DMS79 treated with DMSO at 0.1 percent for 48 hours (cell line): ENCODE data around the gene ZRSR2.
"Not testable (repeated sequence)": the region's sequence is repeated elsewhere in the genome, so short reads cannot be mapped to it uniquely, and the experiment has no call there.

Source experiments
- DNase-seq: peaks from one replicate; lab custom pipeline; 2025; lab: John Stamatoyannopoulos, UW

Gene ZRSR2

GRCh38 chrX:15797707-15798106 is 7.4 kb downstream of the ZRSR2 start:
- no peak for DNase-seq

DNA sequence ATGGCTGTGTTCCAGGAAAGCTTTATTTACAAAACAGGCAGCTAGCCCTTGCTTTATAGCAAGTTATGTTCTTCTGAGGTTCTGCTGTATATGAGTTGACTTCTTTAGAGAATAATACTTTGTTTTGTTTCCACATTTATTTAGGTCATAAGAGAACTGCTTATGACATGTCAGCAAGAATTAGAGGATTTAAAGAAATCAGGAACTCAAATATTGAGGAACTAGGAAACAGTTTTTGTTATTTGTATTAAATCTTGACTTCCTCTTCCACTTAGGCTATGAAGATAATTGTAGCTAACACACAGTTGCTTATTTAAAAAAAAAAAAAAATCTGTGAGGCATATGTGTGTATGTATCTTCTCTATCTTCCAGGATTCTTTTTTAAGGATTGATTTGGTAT is 14.3 kb downstream of the ZRSR2 start:
- DNase-seq = no peak

- no peak for DNase-seq
Measured at GRCh38 chrX:15808254-15808653, 18.0 kb downstream of the ZRSR2 start.

- no peak for DNase-seq
Measured at GRCh38 chrX:15812192-15812938, 22.1 kb downstream of the ZRSR2 start.

DNA sequence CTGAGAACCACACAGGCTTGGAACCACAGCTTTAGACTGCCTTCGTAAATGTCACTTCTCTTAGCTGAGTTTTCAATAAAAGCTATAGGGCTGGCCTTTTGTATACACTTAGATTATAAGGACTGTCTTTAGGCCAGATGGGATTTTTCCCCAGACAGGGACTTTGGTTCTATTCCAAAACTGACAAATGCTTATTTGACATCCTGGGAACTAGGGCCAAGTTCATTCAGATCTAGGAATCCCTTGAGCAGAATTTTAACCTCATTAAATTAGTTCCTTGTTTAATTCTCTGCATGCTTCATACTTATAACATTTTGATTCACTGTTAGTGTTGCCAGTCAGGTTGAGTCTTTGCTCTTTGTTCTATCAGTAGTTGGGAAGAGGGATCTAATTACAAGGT is 23.1 kb downstream of the ZRSR2 start:
- no peak for DNase-seq

- DNase-seq = no peak
Measured at GRCh38 chrX:15814771-15815365, 24.6 kb downstream of the ZRSR2 start.

- no peak for DNase-seq
Measured at GRCh38 chrX:15815779-15816437, 25.6 kb downstream of the ZRSR2 start.

GRCh38 chrX:15816438-15816809 is 26.1 kb downstream of the ZRSR2 start:
- DNase-seq = no peak

GRCh38 chrX:15816886-15817285 is 26.6 kb downstream of the ZRSR2 start:
- DNase-seq = no peak

GRCh38 chrX:15820106-15821073 is 30.1 kb downstream of the ZRSR2 start:
- no peak for DNase-seq

DNA sequence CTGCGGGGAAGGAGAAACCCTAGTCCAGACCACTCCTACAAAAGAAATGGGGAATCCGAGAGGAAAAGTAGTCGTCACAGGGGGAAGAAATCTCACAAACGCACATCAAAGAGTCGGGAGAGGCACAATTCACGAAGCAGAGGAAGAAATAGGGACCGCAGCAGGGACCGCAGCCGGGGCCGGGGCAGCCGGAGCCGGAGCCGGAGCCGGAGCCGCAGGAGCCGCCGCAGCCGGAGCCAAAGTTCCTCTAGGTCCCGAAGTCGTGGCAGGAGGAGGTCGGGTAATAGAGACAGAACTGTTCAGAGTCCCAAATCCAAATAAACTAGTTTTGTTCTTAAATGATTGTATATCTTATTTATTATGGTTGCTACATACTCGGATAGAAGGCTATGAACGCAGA is 32.6 kb downstream of the ZRSR2 start:
- no peak for DNase-seq

DNA sequence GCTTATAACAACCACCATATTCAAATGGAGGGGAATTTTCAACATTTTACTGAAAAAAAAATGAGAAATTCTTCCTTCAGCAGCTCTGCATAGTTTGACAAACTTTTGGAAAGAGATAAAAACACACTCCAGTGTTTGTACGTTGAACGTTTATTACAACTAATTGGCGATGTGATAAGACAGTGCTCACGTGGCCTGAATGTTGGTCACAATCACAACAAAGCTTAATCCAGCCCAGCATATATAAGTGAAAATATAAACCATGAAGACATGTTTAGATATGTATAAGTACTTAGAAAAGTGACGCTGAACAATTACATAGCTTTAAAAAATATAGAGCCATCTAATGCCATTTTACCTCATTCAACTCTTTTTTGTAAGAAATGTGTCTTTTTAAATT is 35.7 kb downstream of the ZRSR2 start:
- DNase-seq = no peak

DNA sequence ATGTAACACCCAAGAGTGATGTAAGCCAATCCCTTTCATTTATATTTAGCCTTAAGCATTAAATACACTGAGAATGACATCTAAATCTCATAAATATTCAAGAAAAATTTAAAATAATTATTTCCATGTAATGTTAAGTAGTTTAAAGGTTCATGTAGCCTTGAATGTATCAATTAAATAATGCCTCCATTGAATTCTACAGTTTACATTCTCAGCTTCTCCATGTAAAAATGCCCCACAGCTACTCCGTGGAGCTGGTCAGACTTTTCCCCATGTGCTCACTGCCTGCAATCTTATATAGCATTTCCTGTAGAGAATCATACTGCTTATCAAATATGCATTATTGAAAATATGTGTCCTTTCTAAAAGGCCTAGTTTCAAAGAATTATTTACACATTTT is 38.9 kb downstream of the ZRSR2 start:
- no peak for DNase-seq

- DNase-seq = not testable (repeated sequence)
Measured at GRCh38 chrX:15831347-15831746, 41.1 kb downstream of the ZRSR2 start.

GRCh38 chrX:15834053-15834452 is 43.8 kb downstream of the ZRSR2 start:
- DNase-seq = no peak

GRCh38 chrX:15834827-15835595 is 44.7 kb downstream of the ZRSR2 start:
- DNase-seq = no peak

DNA sequence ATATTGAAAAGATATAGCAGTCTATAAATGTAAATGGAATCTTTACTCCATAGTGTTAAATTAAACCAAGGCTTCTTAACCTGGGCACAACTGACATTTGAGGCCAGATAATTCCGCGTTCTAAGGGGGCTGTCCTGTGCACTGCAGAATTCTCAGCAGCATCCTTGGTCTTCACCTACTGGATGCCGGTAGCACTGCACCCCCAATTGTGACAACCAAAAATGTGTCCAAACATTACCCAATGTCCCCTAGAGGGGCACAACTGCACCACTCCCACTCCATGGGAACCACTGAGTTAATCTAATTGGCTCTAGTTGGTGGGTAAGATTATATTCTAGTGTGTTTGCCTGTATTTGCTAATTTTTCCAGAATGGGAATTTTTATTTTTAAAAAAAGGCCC is 47.7 kb downstream of the ZRSR2 start:
- no peak for DNase-seq

DNA sequence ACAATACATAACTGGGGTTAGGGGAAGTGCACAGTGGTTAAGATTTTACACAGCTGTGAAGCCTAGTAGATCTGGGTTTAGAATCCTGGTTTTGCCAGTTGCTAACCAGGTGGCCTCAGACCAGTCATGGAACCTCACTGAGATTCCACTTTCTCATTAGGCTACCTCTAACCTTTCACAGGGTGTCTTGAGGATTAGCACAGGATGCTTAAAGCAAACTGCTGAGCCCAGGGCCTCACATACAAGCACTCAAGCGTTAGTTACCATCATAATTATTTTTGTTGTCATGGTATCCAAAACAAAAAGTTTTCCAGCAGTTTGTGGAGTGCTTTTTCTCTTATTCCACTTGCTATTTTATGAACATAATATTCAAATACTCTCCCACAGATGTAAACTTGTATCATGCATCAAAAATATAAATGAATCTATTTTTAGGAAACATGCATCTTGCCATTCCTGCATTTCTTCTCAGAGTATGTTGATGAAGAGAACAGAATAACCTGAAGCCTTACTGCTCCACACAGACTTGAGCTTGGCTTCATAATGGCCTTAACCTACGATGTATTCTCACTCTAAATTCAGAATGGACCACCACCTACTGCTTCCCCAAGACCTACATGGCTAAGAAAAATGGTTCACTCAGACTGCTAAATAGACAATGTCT is 51.7 kb downstream of the ZRSR2 start:
- DNase-seq = no peak

- DNase-seq = no peak
Measured at GRCh38 chrX:15843960-15844359, 53.7 kb downstream of the ZRSR2 start.

DNA sequence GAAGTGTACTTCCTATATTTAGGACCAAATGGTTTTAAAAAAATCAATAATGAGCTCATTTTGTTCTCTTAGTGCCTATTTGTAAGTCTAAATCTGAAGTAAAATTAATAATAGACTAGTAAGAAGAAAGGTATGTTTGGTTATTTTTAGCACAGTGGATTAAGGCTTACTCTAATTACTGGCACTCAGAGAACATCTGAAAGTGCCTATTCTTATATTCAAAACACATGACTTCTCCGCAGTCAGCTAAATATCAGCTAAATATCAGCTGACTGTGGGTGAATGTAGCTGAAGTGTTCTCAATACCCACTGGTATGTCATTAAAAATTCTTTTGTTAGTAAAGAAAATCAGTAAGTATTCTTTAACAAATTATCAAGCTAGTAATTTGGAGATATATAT is 58.3 kb downstream of the ZRSR2 start:
- DNase-seq = no peak

GRCh38 chrX:15849555-15849954 is 59.3 kb downstream of the ZRSR2 start:
- no peak for DNase-seq
